Measurements from ENCODE around the gene CALR.

CALR gene

DNA sequence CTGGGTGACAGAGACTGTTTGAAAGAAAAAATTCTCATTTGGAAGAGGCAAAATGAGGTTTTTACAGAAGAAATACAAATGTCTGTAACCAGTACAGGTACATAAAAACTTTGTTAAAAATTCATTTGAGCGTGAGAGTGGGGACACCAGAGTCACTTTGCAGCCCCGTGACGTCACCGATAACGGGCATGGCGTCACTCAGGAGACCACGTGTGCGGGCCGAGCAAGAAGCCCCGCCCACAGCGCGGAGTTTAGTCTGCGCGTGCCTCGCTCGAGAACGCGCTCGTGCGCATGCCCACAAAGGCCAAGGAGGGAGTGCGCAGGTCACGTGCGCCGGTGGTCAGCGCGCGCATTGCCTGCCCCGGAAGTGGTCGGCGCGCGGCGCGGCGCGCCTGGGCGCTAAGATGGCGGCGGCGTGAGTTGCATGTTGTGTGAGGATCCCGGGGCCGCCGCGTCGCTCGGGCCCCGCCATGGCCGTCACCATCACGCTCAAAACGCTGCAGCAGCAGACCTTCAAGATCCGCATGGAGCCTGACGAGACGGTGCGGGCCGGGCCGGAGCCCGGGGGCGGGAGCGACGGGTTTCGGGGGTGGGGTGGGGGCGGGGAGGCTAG, 7.2 kb downstream of the CALR start, which contains the start of gene RAD23A (continued):
- TF ChIP-seq, protein P1, sequence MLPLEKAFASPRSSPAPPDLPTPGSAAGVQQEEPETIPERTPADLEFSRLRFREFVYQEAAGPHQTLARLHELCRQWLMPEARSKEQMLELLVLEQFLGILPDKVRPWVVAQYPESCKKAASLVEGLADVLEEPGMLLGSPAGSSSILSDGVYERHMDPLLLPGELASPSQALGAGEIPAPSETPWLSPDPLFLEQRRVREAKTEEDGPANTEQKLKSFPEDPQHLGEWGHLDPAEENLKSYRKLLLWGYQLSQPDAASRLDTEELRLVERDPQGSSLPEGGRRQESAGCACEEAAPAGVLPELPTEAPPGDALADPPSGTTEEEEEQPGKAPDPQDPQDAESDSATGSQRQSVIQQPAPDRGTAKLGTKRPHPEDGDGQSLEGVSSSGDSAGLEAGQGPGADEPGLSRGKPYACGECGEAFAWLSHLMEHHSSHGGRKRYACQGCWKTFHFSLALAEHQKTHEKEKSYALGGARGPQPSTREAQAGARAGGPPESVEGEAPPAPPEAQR (tag by site-specific recombination; IDR thresholded peaks at IDR 0.05) = no peak
- TF ChIP-seq GFI1B (tag by site-specific recombination; IDR thresholded peaks at IDR 0.05) (no peak), ZNF585B (tag by site-specific recombination; IDR thresholded peaks at IDR 0.05) (no peak), HOXC10 (CRISPR knock-in tag; IDR thresholded peaks at IDR 0.05) (no peak), FEZF1 (tag by site-specific recombination; IDR thresholded peaks at IDR 0.05) (peak; percentile 21; the same call in 1 of the 2 replicates), ZNF677 (tag by site-specific recombination; IDR thresholded peaks at IDR 0.05) (no peak), ZNF24 (tag by site-specific recombination; IDR thresholded peaks at IDR 0.05) (0 out of 2 replicates have a peak, but pooled peaks have one; percentile 30), ZNF530 (tag by site-specific recombination; IDR thresholded peaks at IDR 0.05; ENCODE audit: low read depth) (no peak), ZFP69B (tag by site-specific recombination; IDR thresholded peaks at IDR 0.05) (0 out of 2 replicates have a peak, but pooled peaks have one; percentile 29), ZBTB48 (tag by site-specific recombination; IDR thresholded peaks at IDR 0.05) (no peak), YY2 (tag by site-specific recombination; IDR thresholded peaks at IDR 0.05) (peak; percentile 96), ZBTB17 (tag by site-specific recombination; IDR thresholded peaks at IDR 0.05) (peak; percentile 61; the same call in 1 of the 2 replicates), ZNF529 (tag by site-specific recombination; IDR thresholded peaks at IDR 0.05; ENCODE audit: insufficient replicate concordance) (no peak), ZNF423 (tag by site-specific recombination; IDR thresholded peaks at IDR 0.05) (no peak), ZNF157 (tag by site-specific recombination; IDR thresholded peaks at IDR 0.05) (no peak), ZNF76 (tag by site-specific recombination; IDR thresholded peaks at IDR 0.05; ENCODE audit: borderline replicate concordance, low read depth) (peak; percentile 78), ZFP3 (tag by site-specific recombination; IDR thresholded peaks at IDR 0.05; ENCODE audit: low read depth) (no peak), ZSCAN23 (tag by site-specific recombination; IDR thresholded peaks at IDR 0.05) (no peak), ZNF473 (tag by site-specific recombination; IDR thresholded peaks at IDR 0.05) (no peak), ZNF23 (tag by site-specific recombination; IDR thresholded peaks at IDR 0.05; ENCODE audit: borderline replicate concordance) (no peak)
- TF ChIP-seq, protein P2, sequence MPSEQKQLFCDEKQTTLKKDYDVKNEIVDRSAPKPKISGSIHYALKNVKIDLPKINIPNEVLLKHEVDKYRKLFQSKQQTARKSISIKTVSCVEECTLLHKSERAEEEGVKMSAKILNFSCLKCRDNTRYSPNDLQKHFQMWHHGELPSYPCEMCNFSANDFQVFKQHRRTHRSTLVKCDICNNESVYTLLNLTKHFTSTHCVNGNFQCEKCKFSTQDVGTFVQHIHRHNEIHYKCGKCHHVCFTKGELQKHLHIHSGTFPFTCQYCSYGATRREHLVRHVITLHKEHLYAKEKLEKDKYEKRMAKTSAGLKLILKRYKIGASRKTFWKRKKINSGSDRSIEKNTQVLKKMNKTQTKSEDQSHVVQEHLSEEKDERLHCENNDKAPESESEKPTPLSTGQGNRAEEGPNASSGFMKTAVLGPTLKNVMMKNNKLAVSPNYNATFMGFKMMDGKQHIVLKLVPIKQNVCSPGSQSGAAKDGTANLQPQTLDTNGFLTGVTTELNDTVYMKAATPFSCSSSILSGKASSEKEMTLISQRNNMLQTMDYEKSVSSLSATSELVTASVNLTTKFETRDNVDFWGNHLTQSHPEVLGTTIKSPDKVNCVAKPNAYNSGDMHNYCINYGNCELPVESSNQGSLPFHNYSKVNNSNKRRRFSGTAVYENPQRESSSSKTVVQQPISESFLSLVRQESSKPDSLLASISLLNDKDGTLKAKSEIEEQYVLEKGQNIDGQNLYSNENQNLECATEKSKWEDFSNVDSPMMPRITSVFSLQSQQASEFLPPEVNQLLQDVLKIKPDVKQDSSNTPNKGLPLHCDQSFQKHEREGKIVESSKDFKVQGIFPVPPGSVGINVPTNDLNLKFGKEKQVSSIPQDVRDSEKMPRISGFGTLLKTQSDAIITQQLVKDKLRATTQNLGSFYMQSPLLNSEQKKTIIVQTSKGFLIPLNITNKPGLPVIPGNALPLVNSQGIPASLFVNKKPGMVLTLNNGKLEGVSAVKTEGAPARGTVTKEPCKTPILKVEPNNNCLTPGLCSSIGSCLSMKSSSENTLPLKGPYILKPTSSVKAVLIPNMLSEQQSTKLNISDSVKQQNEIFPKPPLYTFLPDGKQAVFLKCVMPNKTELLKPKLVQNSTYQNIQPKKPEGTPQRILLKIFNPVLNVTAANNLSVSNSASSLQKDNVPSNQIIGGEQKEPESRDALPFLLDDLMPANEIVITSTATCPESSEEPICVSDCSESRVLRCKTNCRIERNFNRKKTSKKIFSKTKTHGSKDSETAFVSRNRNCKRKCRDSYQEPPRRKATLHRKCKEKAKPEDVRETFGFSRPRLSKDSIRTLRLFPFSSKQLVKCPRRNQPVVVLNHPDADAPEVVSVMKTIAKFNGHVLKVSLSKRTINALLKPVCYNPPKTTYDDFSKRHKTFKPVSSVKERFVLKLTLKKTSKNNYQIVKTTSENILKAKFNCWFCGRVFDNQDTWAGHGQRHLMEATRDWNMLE (tag by site-specific recombination; conservative IDR thresholded peaks at IDR 0.05; ENCODE audit: low read depth) = peak; percentile 74
- TF ChIP-seq, protein P3, sequence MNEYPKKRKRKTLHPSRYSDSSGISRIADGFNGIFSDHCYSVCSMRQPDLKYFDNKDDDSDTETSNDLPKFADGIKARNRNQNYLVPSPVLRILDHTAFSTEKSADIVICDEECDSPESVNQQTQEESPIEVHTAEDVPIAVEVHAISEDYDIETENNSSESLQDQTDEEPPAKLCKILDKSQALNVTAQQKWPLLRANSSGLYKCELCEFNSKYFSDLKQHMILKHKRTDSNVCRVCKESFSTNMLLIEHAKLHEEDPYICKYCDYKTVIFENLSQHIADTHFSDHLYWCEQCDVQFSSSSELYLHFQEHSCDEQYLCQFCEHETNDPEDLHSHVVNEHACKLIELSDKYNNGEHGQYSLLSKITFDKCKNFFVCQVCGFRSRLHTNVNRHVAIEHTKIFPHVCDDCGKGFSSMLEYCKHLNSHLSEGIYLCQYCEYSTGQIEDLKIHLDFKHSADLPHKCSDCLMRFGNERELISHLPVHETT (tag by site-specific recombination; IDR thresholded peaks at IDR 0.05) = no peak; the same call in 1 of the 2 replicates
- TF ChIP-seq, protein P4, sequence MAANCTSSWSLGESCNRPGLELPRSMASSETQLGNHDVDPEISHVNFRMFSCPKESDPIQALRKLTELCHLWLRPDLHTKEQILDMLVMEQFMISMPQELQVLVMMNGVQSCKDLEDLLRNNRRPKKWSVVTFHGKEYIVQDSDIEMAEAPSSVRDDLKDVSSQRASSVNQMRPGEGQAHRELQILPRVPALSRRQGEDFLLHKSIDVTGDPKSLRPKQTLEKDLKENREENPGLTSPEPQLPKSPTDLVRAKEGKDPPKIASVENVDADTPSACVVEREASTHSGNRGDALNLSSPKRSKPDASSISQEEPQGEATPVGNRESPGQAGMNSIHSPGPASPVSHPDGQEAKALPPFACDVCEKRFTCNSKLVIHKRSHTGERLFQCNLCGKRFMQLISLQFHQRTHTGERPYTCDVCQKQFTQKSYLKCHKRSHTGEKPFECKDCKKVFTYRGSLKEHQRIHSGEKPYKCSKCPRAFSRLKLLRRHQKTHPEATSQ (tag by site-specific recombination; IDR thresholded peaks at IDR 0.05) = no peak
- TF ChIP-seq, protein P5, sequence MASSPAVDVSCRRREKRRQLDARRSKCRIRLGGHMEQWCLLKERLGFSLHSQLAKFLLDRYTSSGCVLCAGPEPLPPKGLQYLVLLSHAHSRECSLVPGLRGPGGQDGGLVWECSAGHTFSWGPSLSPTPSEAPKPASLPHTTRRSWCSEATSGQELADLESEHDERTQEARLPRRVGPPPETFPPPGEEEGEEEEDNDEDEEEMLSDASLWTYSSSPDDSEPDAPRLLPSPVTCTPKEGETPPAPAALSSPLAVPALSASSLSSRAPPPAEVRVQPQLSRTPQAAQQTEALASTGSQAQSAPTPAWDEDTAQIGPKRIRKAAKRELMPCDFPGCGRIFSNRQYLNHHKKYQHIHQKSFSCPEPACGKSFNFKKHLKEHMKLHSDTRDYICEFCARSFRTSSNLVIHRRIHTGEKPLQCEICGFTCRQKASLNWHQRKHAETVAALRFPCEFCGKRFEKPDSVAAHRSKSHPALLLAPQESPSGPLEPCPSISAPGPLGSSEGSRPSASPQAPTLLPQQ (tag by site-specific recombination; IDR thresholded peaks at IDR 0.05) = peak; percentile 44; the same call in 1 of the 2 replicates
- TF ChIP-seq, protein P6, sequence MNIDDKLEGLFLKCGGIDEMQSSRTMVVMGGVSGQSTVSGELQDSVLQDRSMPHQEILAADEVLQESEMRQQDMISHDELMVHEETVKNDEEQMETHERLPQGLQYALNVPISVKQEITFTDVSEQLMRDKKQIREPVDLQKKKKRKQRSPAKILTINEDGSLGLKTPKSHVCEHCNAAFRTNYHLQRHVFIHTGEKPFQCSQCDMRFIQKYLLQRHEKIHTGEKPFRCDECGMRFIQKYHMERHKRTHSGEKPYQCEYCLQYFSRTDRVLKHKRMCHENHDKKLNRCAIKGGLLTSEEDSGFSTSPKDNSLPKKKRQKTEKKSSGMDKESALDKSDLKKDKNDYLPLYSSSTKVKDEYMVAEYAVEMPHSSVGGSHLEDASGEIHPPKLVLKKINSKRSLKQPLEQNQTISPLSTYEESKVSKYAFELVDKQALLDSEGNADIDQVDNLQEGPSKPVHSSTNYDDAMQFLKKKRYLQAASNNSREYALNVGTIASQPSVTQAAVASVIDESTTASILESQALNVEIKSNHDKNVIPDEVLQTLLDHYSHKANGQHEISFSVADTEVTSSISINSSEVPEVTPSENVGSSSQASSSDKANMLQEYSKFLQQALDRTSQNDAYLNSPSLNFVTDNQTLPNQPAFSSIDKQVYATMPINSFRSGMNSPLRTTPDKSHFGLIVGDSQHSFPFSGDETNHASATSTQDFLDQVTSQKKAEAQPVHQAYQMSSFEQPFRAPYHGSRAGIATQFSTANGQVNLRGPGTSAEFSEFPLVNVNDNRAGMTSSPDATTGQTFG (tag by site-specific recombination; IDR thresholded peaks at IDR 0.05; ENCODE audit: borderline replicate concordance) = no peak
